ENCODE results near the gene AMH.

GRCh38 chr19:2245273-2245672 is 3.9 kb upstream of the AMH start:
- TF ChIP-seq CTCF (IDR thresholded peaks at IDR 0.05) (no peak), RFX5 (IDR thresholded peaks at IDR 0.05; ENCODE audit: low read length) (no peak), SIN3A (IDR thresholded peaks at IDR 0.05; ENCODE audit: borderline replicate concordance, low read depth, low read length) (no peak), EZH2phosphoT487 (IDR thresholded peaks at IDR 0.05; ENCODE audit: borderline replicate concordance, low read depth) (no peak), TEAD4 (IDR thresholded peaks at IDR 0.05; ENCODE audit: borderline replicate concordance, insufficient read depth) (no peak), POLR2AphosphoS5 (IDR thresholded peaks at IDR 0.05; ENCODE audit: low read depth, low read length) (no peak)
